IMR-90 (cell line): ENCODE results near the gene HIVEP3. TPM values are rescaled to one million over a fixed set of nuclear protein-coding genes. Genes with fewer than 3 reads are reported as not detected.
A peak's percentile ranks its signal among the peaks of the same experiment; 100 is the strongest.

Experiments
- ATAC-seq: fragments of 200-7000 bp; cut with Tn5 transposase; 2 replicates; pipeline ENCODE4 v1.9.1; 2020; ENCODE audit warnings: low read depth, mild to moderate bottlenecking, moderate library complexity
- BruUV-seq: library from RNA; stranded (reverse); fragments of 400-500 nt; replicated peaks from 2 replicates; lab custom pipeline; 2021; lab: Mats Ljungman, UMichigan
- CTCF ChIA-PET: fragments of 300-600 bp; formaldehyde crosslinking; extraction: SDS; loops from one replicate; lab custom pipeline; 2021; ENCODE audit warnings: antibody characterized with exemption; lab: Yijun Ruan, JAX
- POLR2A ChIA-PET: fragments of 300-600 bp; sonication (Branson Sonifier 250); formaldehyde crosslinking; loops from one replicate; lab custom pipeline; 2022; ENCODE audit warnings: antibody characterized with exemption; ENCODE audit not compliant: unreplicated experiment; lab: Charles Lee
- DNase-seq: peaks from one replicate; pipeline ENCODE4 v3.0.0; 2013
- H2AFZ ChIP-seq: replicated peaks from 2 replicates; pipeline ENCODE3; 2013; ENCODE audit warnings: low read length, mild to moderate bottlenecking; ENCODE audit not compliant: poor library complexity
- H2AK5ac ChIP-seq: 2 replicates; pipeline ENCODE4 v1.6.1; 2013; ENCODE audit warnings: low read depth, low read length, inconsistent platforms
- H2AK9ac ChIP-seq: replicated peaks from 2 replicates; pipeline ENCODE3; 2013; ENCODE audit warnings: mild to moderate bottlenecking, low read depth, low read length, moderate library complexity; ENCODE audit not compliant: poor library complexity
- H2BK120ac ChIP-seq: 2 replicates; pipeline ENCODE4 v1.6.1; 2013; ENCODE audit warnings: low read depth, low read length, inconsistent platforms
- H2BK15ac ChIP-seq: 3 replicates; pipeline ENCODE4 v1.6.1; 2013; ENCODE audit warnings: low read depth, low read length, inconsistent platforms
- H2BK20ac ChIP-seq: 2 replicates; pipeline ENCODE4 v1.6.1; 2013; ENCODE audit warnings: low read depth, mild to moderate bottlenecking, inconsistent platforms, low read length, moderate library complexity
- H2BK5ac ChIP-seq: 2 replicates; pipeline ENCODE4 v1.6.1; 2013; ENCODE audit warnings: mild to moderate bottlenecking, low read depth, low read length, inconsistent platforms; ENCODE audit not compliant: poor library complexity, severe bottlenecking
- H3K14ac ChIP-seq: replicated peaks from 2 replicates; pipeline ENCODE4 v1.6.1; 2013; ENCODE audit warnings: low read depth, low read length, inconsistent platforms
- H3K18ac ChIP-seq: 2 replicates; pipeline ENCODE4 v1.6.1; 2013; ENCODE audit warnings: low read depth, low read length, control low read depth
- H3K23ac ChIP-seq: 2 replicates; pipeline ENCODE4 v1.6.1; 2013; ENCODE audit warnings: low read depth, low read length, inconsistent platforms
- H3K27ac ChIP-seq: 2 replicates; pipeline ENCODE4 v1.5.1; 2013; ENCODE audit warnings: mild to moderate bottlenecking, control low read depth, low read length; ENCODE audit not compliant: insufficient read depth
- H3K27me3 ChIP-seq: 2 replicates; pipeline ENCODE4 v1.6.1; 2013; ENCODE audit warnings: low read length; ENCODE audit not compliant: control insufficient read depth, insufficient read depth
- H3K36me3 ChIP-seq: 2 replicates; pipeline ENCODE4 v1.6.1; 2013; ENCODE audit warnings: low read length, mixed read lengths; ENCODE audit not compliant: control insufficient read depth, insufficient read depth
- H3K4ac ChIP-seq: 2 replicates; pipeline ENCODE4 v1.6.1; 2013; ENCODE audit warnings: low read depth, low read length, inconsistent platforms
- H3K4me1 ChIP-seq: 2 replicates; pipeline ENCODE4 v1.6.1; 2013; ENCODE audit warnings: low read length, mixed read lengths; ENCODE audit not compliant: control insufficient read depth, insufficient read depth
- H3K4me2 ChIP-seq: 2 replicates; pipeline ENCODE4 v1.6.1; 2013; ENCODE audit warnings: low read depth, mild to moderate bottlenecking, control low read depth, low read length, moderate library complexity
- H3K4me3 ChIP-seq: 2 replicates; pipeline ENCODE4 v1.5.1; 2013; ENCODE audit warnings: low read depth, mild to moderate bottlenecking, control low read depth, low read length, moderate library complexity; ENCODE audit not compliant: insufficient read depth
- H3K56ac ChIP-seq: 2 replicates; pipeline ENCODE4 v1.6.1; 2013; ENCODE audit warnings: low read length, inconsistent platforms; ENCODE audit not compliant: insufficient read depth; ENCODE audit errors: extremely low read depth
- H3K79me1 ChIP-seq, 2 experiments: 2 replicates each; pipeline ENCODE4 v1.6.1; 2013; ENCODE audit warnings: low read length in 2 of 2, inconsistent platforms in 1 of 2, low read depth in 1 of 2
- H3K9ac ChIP-seq: 2 replicates; pipeline ENCODE4 v1.6.1; 2013; ENCODE audit warnings: low read depth, low read length, control low read depth
- H3K9me1 ChIP-seq: 2 replicates; pipeline ENCODE4 v1.6.1; 2013; ENCODE audit warnings: low read length, inconsistent platforms; ENCODE audit not compliant: insufficient read depth
- H3K9me3 ChIP-seq: 2 replicates; pipeline ENCODE4 v1.6.1; 2013; ENCODE audit warnings: low read length; ENCODE audit not compliant: control insufficient read depth, insufficient read depth
- H4K20me1 ChIP-seq: 2 replicates; pipeline ENCODE4 v1.6.1; 2013; ENCODE audit warnings: low read length, inconsistent platforms; ENCODE audit not compliant: insufficient read depth
- H4K5ac ChIP-seq: 2 replicates; pipeline ENCODE4 v1.6.1; 2013; ENCODE audit warnings: mild to moderate bottlenecking, low read depth, low read length, control low read depth
- H4K8ac ChIP-seq, 2 experiments: 2 replicates each; pipeline ENCODE4 v1.6.1; 2013; ENCODE audit warnings: low read depth in 2 of 2, low read length in 2 of 2, control low read depth in 1 of 2, inconsistent platforms in 1 of 2
- H4K91ac ChIP-seq: 2 replicates; pipeline ENCODE4 v1.6.1; 2013; ENCODE audit warnings: low read depth, low read length, inconsistent platforms; ENCODE audit not compliant: insufficient read depth
- BHLHE40 ChIP-seq: fragments of 150-350 bp; IDR thresholded peaks from 2 replicates; pipeline ENCODE4 v1.6.1; 2016; ENCODE audit warnings: mild to moderate bottlenecking, low read depth, low read length
- CTCF ChIP-seq: conservative IDR thresholded peaks from 2 replicates; pipeline ENCODE4 v1.5.1; 2012; ENCODE audit warnings: mild to moderate bottlenecking, low read depth, low read length, improper control_type of control experiment
- MAFK ChIP-seq: IDR thresholded peaks from 2 replicates; pipeline ENCODE4 v1.6.1; 2012; ENCODE audit warnings: low read depth, low read length, improper control_type of control experiment
- SMC3 ChIP-seq: fragments of 150-350 bp; IDR thresholded peaks from 2 replicates; pipeline ENCODE4 v1.6.1; 2016; ENCODE audit warnings: low read depth, mild to moderate bottlenecking, antibody characterized with exemption, low read length, moderate library complexity
- WGBS, 2 experiments: methylation state at CpG; one replicate each; pipeline versions ENCODE4 v1.1.5 to v1.1.7; 2013; ENCODE audit warnings: missing lambda C conversion rate in 2 of 2; ENCODE audit not compliant: insufficient read length in 1 of 2; ENCODE audit errors: extremely low coverage in 2 of 2; 5-methylcytosine and 5-hydroxymethylcytosine counted together
- dilution Hi-C: fragments of 300-500 bp; cut with HindIII; formaldehyde crosslinking; loops from one replicate; pipeline ENCODE4 v1.14.3; 2018; ENCODE audit warnings: low sequenced_read_pairs; ENCODE audit not compliant: unreplicated experiment
- in situ Hi-C: fragments of 300-500 bp; cut with MboI; formaldehyde crosslinking; loops from 3 replicates; pipeline ENCODE4 v1.14.3; 2019; ENCODE audit warnings: low sequenced_read_pairs, inconsistent platforms, mixed read lengths
- intact Hi-C: fragments of 100-400 bp; cut with micrococcal nuclease; formaldehyde crosslinking; loops from 2 replicates; pipeline ENCODE4 v1.10.0; 2022
- polyA plus RNA-seq, 3 experiments: library from polyadenylated mRNA; depleted of rRNA; stranded (reverse); fragments of >200 nt; gene quantifications; 2 replicates each; pipeline ENCODE4 v1.2.3, GENCODE V29; 2012; ENCODE audit warnings: low replicate concordance in 1 of 3
- total RNA-seq: library from RNA; depleted of rRNA; stranded (reverse); fragments of >200 nt; gene quantifications from 2 replicates; pipeline ENCODE4 v1.2.3, GENCODE V29; 2012

Gene HIVEP3
- total and polyA plus RNA-seq, 2 of the 4 experiments (the other 2 are of a cell fraction): 1.4 to 4.0 TPM

GRCh38 chr1:41619511-41620364, 299.0 kb downstream of the HIVEP3 start:
- Histone ChIP-seq H3K56ac (no peak overlapping the region), H3K4me1 (peaks cover 21% of the 10 kb centered on the region), H3K9ac (no peak overlapping the region), H4K8ac (no peak overlapping the region), H3K36me3 (no peaks in the 10 kb centered on the region), H4K91ac (no peak overlapping the region), H2AK5ac (peak overlapping the region; percentile 29; the same call in 1 of the 2 replicates), H3K9me3 (no peaks in the 10 kb centered on the region), H3K14ac (no peak overlapping the region), H2AFZ (no peak overlapping the region), H4K5ac (no peak overlapping the region), H2BK120ac (no peak overlapping the region), H3K27ac (no peak overlapping the region), H3K4me2 (no peak overlapping the region), H3K4ac (no peak overlapping the region), H3K23ac (no peak overlapping the region), H2BK20ac (no peak overlapping the region), H2BK15ac (no peak overlapping the region), H3K18ac (no peak overlapping the region), H3K9me1 (peaks cover 18% of the 10 kb centered on the region; the same call in 1 of the 2 replicates), H2BK5ac (no peak overlapping the region), H2AK9ac (no peak overlapping the region), H4K20me1 (no peaks in the 10 kb centered on the region), H3K79me1 (peaks cover 18 to 33% of the 10 kb centered on the region in 2 experiments; a peak in 3 of 4 replicates), H3K4me3 (no peak overlapping the region), H3K27me3 (no peaks in the 10 kb centered on the region)
- BruUV-seq: no TSS peak
- DNase-seq (no peak), ATAC-seq (no peak)
- WGBS, 2 experiments: 74% methylated on average over 3 of the region's 10 CpGs; no CpG with 5 or more reads in 1 of the 2 experiments
- dilution Hi-C loops: no loop called here
- in situ Hi-C loops: loop anchor here (5.0 kb wide), 1 partner anchor 48 kb away; no protein-coding TSS in a partner anchor
- POLR2A ChIA-PET: no interaction called here
- CTCF ChIA-PET: no interaction called here
- intact Hi-C loops: loop anchor here (5.0 kb wide), 2 partner anchors 43 to 257 kb away; partner anchors contain the start of gene FOXO6
- TF ChIP-seq SMC3 (no peak), MAFK (no peak), BHLHE40 (no peak), CTCF (no peak)
